NCI-H82 treated with DMSO at 0.1 percent for 48 hours (cell line): Measurements from ENCODE around the gene TRIM24.
"Not testable (repeated sequence)": the region's sequence is repeated elsewhere in the genome, so short reads cannot be mapped to it uniquely, and the experiment has no call there.

Experiments
- DNase-seq: peaks from one replicate; lab custom pipeline; 2025; ENCODE audit not compliant: unreplicated experiment; lab: John Stamatoyannopoulos, UW

The TRIM24 gene

DNA sequence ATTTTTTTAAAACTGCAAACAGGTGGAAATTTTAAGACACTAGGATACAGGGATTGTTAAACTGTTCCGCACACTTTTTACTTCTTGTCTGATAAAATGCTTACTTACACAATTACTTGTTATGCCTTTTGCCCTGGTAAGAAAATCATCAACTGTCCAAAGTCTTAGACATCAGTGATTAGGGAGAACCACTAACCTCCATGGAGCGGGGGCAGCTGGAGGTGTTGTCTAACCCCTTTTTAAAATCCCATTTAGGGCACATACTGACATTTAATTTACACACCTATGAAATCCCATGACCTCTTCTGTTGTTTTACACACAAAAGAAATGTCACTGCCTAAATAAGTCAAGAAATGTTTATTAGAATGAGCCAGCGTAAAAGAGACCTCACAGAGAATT, 65.7 kb downstream of the TRIM24 start:
- no peak for DNase-seq

DNA sequence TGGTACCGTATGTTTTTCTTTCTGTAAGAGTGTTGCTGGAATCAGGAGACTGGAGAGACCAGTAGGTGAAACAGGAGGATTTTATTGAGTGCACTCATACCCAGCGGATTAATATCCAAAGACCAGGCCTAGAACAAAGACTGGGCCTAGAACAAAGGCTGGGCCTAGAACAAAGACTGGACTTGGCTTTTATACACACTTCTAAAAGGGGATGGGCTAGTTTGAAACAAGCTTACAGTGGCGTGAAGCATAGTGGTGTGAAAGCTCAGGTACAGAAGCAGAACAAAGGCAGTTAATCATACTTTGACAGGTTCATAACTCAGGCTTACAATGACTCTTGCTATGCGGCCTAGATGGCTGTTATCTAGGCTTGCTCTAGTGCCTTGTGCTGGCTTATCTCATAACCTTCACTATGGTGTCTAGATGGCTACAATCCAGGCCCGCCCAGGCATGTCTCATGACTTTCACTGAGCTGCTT, 67.7 kb downstream of the TRIM24 start:
- DNase-seq, result no peak

GRCh38 chr7:138536833-138537232, 76.8 kb downstream of the TRIM24 start:
- DNase-seq, result not testable (repeated sequence)

GRCh38 chr7:138538518-138538917, 78.5 kb downstream of the TRIM24 start:
- no peak for DNase-seq

DNA sequence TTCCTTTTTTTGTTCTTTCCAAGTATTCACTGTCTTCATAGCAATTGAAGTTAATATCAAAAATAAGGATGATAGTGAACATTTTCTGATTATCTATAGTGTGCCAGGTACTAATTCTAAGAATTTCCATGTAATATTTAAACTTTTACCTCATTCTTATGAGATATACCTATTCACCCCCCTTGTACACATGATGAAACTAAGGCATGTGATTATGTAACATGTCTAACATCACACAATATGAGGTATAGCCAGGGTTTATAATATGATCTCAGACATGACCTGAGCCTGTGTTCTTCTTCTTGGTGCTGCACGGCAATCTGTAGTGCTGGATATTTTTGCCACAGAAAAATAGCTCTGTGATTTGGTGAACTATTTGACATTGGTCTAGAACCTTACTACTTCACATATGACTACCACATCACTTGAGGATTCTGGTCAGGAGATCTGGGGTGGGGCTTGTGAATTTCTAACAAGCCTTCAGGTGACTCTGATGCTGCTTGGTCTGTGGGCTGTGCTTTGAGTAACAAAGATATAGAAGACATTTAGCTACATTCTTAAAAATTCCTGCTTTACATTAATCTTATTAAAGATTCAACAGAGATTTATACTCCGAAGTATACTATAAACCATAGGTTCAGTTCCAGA, 79.1 kb downstream of the TRIM24 start:
- no peak for DNase-seq

GRCh38 chr7:138542183-138542582, 82.1 kb downstream of the TRIM24 start:
- no peak for DNase-seq

- no peak for DNase-seq
Observed at GRCh38 chr7:138543739-138544138, 83.7 kb downstream of the TRIM24 start.

DNA sequence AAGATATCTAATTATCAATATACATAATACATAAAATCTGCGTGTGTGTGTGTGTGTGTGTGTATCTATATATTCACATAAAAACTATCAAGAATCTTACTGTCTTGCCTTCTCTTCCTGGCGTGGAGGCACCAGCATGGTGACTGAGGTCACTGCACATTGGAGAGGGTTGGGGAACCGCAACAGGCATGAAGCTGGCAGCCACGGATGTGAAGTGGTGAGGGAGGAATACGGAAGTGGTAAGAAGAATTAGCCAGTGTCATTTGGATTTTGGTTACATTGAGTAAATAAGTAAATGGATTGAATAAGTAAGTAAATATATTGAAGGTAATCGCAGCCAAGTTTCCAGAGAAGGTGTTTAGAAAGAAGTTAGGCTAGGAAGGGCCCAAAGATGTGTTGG, 85.1 kb downstream of the TRIM24 start:
- DNase-seq, result no peak

GRCh38 chr7:138546064-138546619, 86.1 kb downstream of the TRIM24 start:
- DNase-seq, result no peak

- DNase-seq, result no peak
Observed at GRCh38 chr7:138546829-138547228, 86.8 kb downstream of the TRIM24 start.

GRCh38 chr7:138549082-138549481, 89.0 kb downstream of the TRIM24 start:
- DNase-seq, result no peak

GRCh38 chr7:138550337-138550736, 90.3 kb downstream of the TRIM24 start:
- DNase-seq, result no peak

GRCh38 chr7:138551102-138551501, 91.0 kb downstream of the TRIM24 start:
- DNase-seq, result no peak

DNA sequence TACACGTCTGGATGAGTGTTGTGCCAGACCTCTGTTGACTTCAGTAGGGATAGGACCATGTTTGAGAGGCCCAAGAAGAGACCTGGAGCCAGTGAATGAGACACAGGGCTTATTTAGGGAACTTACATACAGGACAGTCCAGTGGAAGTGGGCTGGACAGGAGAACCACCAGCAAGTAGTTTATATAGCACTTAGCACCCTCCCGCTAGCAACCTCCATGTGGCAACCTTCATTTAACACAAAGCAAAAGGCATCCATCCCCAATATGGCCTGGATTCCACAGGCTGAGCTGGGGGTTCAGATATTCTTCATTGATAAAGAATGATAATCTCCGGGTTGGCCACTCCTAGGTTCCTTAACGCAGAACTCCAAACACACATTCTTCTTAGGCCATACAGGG, 93.7 kb downstream of the TRIM24 start:
- no peak for DNase-seq

GRCh38 chr7:138554674-138555073, 94.6 kb downstream of the TRIM24 start:
- no peak for DNase-seq

DNA sequence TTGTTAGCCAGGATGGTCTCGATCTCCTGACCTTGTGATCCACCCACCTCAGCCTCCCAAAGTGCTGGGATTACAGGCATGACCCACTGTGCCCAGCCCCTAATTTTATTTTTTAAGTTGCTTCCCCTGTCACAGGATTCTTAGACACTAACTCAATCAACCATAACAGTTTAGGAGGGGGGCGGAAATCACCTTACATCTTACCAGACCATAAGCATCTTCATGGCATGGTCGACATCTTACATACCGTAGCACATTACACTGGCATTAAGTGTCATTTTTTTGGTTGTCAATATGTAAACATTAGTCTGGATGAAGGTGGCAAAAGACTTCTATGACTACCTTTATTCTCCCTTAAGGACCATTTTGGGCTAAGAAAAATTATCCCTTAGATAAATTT, 95.6 kb downstream of the TRIM24 start:
- DNase-seq, result no peak

DNA sequence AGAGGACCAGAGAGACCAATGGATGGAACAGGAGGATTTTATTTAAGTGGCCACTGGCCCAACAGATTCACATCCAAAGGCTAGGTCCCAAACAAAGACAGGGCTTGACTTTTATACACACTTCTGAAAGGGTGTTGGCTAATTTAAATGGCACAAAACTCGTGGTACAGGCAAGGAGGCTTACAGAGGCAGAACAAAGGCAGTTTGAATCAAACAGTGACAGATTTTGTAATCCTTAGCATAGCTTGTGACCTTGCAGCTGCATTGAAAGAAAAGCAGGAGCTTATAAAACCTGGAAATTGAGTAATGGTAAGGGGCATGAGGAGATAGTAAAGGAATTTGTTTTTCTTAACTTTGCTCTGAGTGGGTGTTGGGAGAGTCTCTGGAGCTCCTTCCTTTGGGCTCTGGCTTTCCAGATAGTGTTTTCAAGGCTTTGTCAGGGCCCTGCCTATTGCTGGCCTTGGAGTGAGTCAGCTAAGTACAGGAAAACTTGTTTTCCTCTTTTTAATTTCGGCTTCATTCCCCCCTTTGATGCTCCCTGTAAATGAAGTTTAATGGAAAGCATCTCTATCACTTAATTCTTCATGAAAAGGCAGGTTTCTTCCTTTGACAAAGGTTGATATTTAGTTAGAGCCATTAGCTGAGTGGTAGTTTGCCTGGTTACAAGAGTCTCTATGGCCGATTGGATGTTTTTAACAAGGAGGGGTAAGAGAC, 96.9 kb downstream of the TRIM24 start:
- no peak for DNase-seq

- DNase-seq, result no peak
Observed at GRCh38 chr7:138559448-138559847, 99.4 kb downstream of the TRIM24 start.

DNA sequence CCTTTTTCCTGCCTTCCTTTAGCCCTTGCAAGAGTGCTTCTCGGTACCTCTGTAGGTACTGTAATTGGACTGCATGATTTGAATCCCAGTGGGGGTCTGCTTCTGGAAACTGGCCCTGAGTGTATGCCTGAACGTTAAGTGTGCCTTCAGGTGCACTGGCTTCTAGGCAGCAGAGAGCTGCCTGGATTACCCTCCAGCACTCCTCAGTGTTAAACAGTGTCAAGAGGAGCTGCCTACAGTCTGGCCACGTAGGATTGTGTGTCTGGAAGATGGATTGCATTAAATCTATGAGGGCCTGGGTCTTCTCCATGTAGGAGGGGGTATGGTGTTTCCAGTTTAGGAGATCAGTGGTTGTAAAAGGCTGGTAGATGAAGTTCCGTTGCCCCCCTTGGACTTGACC, 103.7 kb downstream of the TRIM24 start:
- DNase-seq, result no peak

GRCh38 chr7:138564365-138564764, 104.3 kb downstream of the TRIM24 start:
- DNase-seq, result no peak

DNA sequence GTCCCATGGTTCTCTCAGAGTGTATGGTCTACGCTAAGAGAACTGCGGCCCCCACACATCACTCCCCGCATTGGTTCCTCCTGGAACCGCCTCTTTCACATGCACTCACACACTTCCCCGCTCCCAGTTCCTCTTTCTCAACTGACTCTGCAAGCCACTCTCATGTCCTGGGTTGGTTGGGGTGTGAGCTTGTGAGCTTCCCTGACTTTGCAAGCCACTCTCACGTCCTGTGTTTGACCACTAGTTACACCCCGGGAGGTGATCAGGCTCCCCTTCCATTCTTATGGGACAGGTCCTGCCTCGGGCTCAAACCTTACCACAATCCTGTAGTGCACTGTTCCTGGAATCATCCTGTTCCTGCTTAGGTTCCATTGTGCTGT, 105.0 kb downstream of the TRIM24 start:
- no peak for DNase-seq

GRCh38 chr7:138565451-138566114, 105.5 kb downstream of the TRIM24 start:
- no peak for DNase-seq
